HFF-Myc (cell line): ENCODE data around the gene CEP63.

Experiments
- DNase-seq: peaks from one replicate; pipeline ENCODE4 v3.0.0-alpha.2; 2011; ENCODE audit warnings: low read depth; ENCODE audit errors: extremely low read depth
- H3K4me3 ChIP-seq: replicated peaks from 2 replicates; pipeline ENCODE4 v1.5.1; 2011; ENCODE audit warnings: low read depth, mild to moderate bottlenecking, control low read depth, low read length
- CTCF ChIP-seq: IDR thresholded peaks from 2 replicates; pipeline ENCODE4 v1.5.1; 2012; ENCODE audit warnings: mild to moderate bottlenecking, low read depth, low read length, control low read depth; ENCODE audit errors: missing control alignments

The CEP63 gene

GRCh38 chr3:134446800-134447199, 39.1 kb upstream of the CEP63 start:
- no peak for TF ChIP-seq CTCF
- no peak for DNase-seq

GRCh38 chr3:134447351-134447750, 38.5 kb upstream of the CEP63 start:
- no peak overlapping the region for H3K4me3 ChIP-seq
- DNase-seq, result no peak
- no peak for TF ChIP-seq CTCF

More at GRCh38 chr3:134446800-134447199, 39.1 kb upstream of the CEP63 start:
- H3K4me3 ChIP-seq, result no peak overlapping the region

DNA sequence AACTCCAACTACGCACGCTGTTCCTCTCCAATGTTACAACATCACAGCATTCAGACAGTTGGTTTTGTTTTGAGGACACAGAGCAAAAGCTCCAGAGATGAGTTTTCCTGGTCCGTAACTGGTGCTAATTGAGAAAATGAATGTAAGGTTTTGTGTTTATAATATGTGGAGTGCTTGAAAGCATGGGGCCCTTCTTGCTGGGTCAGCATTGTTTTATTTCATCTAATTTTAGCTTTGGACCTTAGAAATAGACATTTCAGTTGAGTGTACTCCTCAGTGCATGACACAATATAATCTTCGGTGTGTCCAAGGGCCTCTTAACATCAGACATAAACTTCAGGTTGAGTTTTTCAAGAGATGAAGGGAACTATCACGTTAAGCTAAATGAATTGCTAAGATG, 37.2 kb upstream of the CEP63 start:
- TF ChIP-seq CTCF, result no peak
- H3K4me3 ChIP-seq, result no peak overlapping the region
- no peak for DNase-seq

- no peak for DNase-seq
- H3K4me3 ChIP-seq, result no peak overlapping the region
Observed at GRCh38 chr3:134449277-134449676, 36.6 kb upstream of the CEP63 start.

DNA sequence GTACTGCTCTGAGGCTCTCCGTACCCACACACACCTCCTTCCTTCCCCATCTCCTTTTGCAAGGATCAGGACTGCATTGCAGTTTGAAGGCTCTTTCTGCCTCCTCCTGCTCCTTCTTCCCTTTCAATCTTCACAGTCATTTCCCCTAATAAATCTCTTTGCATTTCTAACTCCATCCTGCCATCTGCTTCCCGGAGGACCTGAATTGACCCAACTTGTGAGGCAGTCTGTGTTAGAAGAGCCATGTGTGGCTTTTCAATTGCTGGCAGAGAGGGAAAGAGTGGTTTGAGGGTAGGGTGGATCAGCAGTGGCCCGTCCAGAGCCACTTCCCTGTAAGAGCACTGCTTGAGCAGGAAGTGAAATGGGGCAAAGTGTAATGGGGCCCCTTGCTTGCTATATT, 35.9 kb upstream of the CEP63 start:
- TF ChIP-seq CTCF, result no peak
- no peak overlapping the region for H3K4me3 ChIP-seq
- DNase-seq, result no peak

More at GRCh38 chr3:134449277-134449676, 36.6 kb upstream of the CEP63 start:
- TF ChIP-seq CTCF, result peak; percentile 47

DNA sequence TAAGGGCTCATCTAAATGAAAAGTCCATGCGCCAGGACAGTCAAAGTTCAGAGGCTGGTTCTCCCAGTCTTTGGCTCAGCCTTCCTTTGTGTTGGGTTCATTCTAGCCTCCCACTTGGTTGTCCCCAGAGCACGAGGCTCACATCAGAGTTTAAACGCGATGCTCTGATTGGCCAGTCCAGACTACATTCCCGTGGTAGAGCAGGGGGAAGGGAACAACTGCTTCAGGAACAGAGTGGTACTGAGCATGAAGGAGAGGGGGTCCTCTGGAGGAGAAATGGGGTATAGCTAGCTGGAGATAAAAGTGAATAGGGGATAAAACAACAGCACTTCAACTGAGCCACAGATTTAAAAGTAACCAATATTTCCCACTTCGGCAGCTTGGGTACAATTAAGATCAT, 32.2 kb upstream of the CEP63 start:
- DNase-seq, result no peak
- peak; percentile 18 for TF ChIP-seq CTCF
- no peak overlapping the region for H3K4me3 ChIP-seq

DNA sequence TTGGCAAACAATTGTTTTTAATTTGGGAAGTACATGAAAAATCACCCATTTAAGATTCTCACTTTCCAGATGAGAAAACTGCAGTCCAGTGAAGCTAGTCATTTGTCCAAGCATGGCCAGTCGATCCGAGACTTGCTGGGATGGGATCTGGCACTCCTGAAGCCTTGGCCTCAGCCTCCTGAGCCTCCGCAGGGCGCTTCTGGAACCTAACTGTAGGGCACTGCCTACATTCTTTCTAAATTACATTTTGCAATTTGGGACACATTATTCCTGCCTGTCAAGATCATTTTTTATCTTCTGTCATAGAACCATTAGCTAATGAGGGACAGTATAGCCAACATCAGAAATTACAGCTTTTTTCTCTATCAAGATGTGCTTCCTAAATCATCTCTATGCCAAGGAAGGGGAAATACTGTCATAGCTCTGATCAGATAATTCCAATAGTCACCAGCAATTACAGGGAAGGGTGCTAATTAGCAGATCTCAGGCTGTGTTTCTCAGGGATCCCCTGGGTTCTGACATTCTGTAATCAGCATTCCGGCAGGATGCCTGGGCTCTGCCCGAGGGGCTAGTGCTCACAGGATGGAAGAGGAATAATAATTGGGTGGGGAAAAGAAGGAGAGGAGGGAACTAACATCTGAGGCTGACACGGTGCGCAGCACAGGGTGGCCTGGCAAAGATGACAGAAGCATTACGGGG, 28.3 kb upstream of the CEP63 start:
- TF ChIP-seq CTCF, result no peak
- no peak overlapping the region for H3K4me3 ChIP-seq
- DNase-seq, result no peak
